Transverse colon (tissue), 4 donors: ENCODE measurements around the gene VAV2. TPM values are rescaled to one million over a fixed set of nuclear protein-coding genes. Genes with fewer than 3 reads are reported as not detected.

Experiments
- DNase-seq: peaks from one replicate; pipeline ENCODE4 v3.0.0-alpha.2; 2019
- H3K27ac ChIP-seq, 4 donors: fragments of 200-600 bp; sonication (generic); 2 replicates each; pipeline ENCODE4 v1.5.1; 2016 to 2018; ENCODE audit warnings: inconsistent platforms in 4 of 4
- H3K27me3 ChIP-seq: fragments of 200-600 bp; sonication (generic); 2 replicates; pipeline ENCODE4 v1.5.1; 2017; ENCODE audit warnings: inconsistent platforms
- H3K36me3 ChIP-seq, 4 donors: fragments of 200-600 bp; sonication (generic); 2 replicates each; pipeline ENCODE4 v1.5.1; 2017 to 2019; ENCODE audit warnings: inconsistent platforms in 4 of 4
- H3K4me1 ChIP-seq, 4 donors: fragments of 200-600 bp; sonication (generic); 2 replicates each; pipeline ENCODE4 v1.5.1; 2017 to 2020; ENCODE audit warnings: inconsistent platforms in 4 of 4
- H3K4me3 ChIP-seq, 4 donors: fragments of 200-600 bp; sonication (generic); 1 replicate in 1 of 4; 2 replicates in 3 of 4; pipeline versions ENCODE4 v1.5.1 to v1.6.1; 2017 to 2019; ENCODE audit warnings: inconsistent platforms in 4 of 4
- H3K9me3 ChIP-seq, 2 donors: fragments of 200-600 bp; sonication (generic); 2 replicates each; pipeline ENCODE4 v1.5.1; 2017 to 2019; ENCODE audit warnings: inconsistent platforms in 2 of 2
- EP300 ChIP-seq: sonication (generic); formaldehyde crosslinking; IDR thresholded peaks from one replicate; pipeline ENCODE4 v1.6.1; 2017; ENCODE audit warnings: antibody characterized with exemption, low read depth
- POLR2A ChIP-seq: fragments of 450-650 bp; IDR thresholded peaks from one replicate; pipeline ENCODE4 v1.6.1; 2016; ENCODE audit warnings: antibody characterized with exemption, mild to moderate bottlenecking, moderate library complexity
- POLR2AphosphoS5 ChIP-seq, 3 donors: sonication (generic); formaldehyde crosslinking; IDR thresholded peaks; one replicate each; pipeline ENCODE4 v1.6.1; 2016; ENCODE audit warnings: antibody characterized with exemption in 3 of 3
- WGBS, 2 donors: methylation state at CpG; one replicate each; pipeline ENCODE4 v1.1.5; 2018; ENCODE audit warnings: low coverage in 1 of 2; 5-methylcytosine and 5-hydroxymethylcytosine counted together
- in situ Hi-C, 4 donors: fragments of 200-750 bp; cut with MboI; loops; one replicate each; pipeline versions ENCODE4 v1.15.0 to v1.15.1; 2017; ENCODE audit warnings: low sequenced_read_pairs in 3 of 4, low pct_ligation_motif_present in 1 of 4, low pct_unique_long_range_greater_than_20kb in 1 of 4
- intact Hi-C: fragments of 100-400 bp; cut with DNase I; formaldehyde crosslinking; loops from one replicate; pipeline ENCODE4 v1.15.1; 2023; ENCODE audit warnings: low total_unique reads
- total RNA-seq, 4 donors: library from RNA; depleted of rRNA; stranded (reverse); fragments of >200 nt; gene quantifications; one replicate each; pipeline ENCODE4 v1.1.0, GENCODE V29; 2016
- TF ChIP-seq, protein P1 (sequence below), 5 experiments: fragments of 200-600 bp in 3 of 5; fragments of 450-650 bp in 2 of 5; sonication (generic) in 3 of 5; IDR thresholded peaks; 1 replicate in 2 of 5; 2 replicates in 3 of 5; pipeline ENCODE4 v1.5.1; 2016 to 2017; ENCODE audit warnings: antibody characterized with exemption in 5 of 5, inconsistent platforms in 3 of 5, mild to moderate bottlenecking in 2 of 5, moderate library complexity in 1 of 5

VAV2 gene
- total RNA-seq, 4 donors from 2014 or later: 8.2 to 52.4 (median 24.5) TPM

DNA sequence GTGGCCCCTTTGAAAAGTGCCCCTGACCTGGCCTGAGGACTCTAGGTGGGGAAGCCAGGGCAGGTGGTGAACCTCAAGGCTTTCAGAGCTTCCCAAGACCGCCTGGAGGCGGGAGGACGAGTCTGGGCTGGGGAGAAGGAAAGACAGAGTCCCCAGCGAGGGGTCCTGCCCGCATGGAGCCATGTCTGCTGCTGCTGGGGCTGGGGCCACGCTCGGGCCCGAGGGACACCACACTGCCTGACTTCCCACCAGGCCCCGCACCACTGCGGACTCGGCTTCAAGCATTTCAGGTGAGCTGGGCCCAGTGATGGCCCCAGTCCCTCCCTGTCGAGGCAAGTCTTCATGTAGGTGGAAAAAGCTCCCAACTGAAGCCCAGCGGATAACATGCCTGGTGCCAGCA is 191.9 kb downstream of the VAV2 start:
- no peak overlapping the region for H3K4me3 ChIP-seq
- no peaks in the 10 kb centered on the region for H3K9me3 ChIP-seq
- H3K27ac ChIP-seq: no peak overlapping the region
- no peak for DNase-seq
- no peaks in the 10 kb centered on the region for H3K4me1 ChIP-seq
- TF ChIP-seq, protein P1, sequence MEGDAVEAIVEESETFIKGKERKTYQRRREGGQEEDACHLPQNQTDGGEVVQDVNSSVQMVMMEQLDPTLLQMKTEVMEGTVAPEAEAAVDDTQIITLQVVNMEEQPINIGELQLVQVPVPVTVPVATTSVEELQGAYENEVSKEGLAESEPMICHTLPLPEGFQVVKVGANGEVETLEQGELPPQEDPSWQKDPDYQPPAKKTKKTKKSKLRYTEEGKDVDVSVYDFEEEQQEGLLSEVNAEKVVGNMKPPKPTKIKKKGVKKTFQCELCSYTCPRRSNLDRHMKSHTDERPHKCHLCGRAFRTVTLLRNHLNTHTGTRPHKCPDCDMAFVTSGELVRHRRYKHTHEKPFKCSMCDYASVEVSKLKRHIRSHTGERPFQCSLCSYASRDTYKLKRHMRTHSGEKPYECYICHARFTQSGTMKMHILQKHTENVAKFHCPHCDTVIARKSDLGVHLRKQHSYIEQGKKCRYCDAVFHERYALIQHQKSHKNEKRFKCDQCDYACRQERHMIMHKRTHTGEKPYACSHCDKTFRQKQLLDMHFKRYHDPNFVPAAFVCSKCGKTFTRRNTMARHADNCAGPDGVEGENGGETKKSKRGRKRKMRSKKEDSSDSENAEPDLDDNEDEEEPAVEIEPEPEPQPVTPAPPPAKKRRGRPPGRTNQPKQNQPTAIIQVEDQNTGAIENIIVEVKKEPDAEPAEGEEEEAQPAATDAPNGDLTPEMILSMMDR (IDR thresholded peaks at IDR 0.05): no peak
- TF ChIP-seq POLR2AphosphoS5 (IDR thresholded peaks at IDR 0.05): no peak
- no peak for TF ChIP-seq POLR2A
- in situ Hi-C loops: loop anchor here in 1 of 4 donors (10.0 kb wide), 1 partner anchor 205 kb away; no protein-coding TSS in a partner anchor
- intact Hi-C loops: no loop called here
- WGBS, 2 donors: 94% methylated on average over 13 of the region's 13 CpGs; no CpG with 5 or more reads in 1 of the 2 donors
- H3K27me3 ChIP-seq: no peaks in the 10 kb centered on the region
- H3K36me3 ChIP-seq: no peaks in the 10 kb centered on the region

DNA sequence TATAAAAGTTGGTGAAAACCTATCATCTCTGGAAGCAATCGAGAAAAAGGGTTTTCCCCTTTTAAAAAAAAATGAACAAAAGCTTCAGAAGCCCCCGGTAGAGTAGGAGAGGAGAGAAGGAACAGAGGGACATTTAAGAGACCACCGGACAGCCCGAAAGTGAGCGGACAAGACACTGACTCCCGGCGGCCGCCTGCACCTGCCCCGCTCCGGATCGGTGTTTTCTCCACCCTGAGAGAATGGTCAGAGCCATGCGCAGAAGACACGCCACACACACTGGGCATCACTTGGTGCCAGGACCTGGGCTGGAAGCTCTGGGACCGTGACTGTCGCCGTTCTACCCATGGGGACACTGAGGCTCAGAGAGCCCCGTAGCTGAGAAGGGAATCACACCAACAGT is 192.4 kb downstream of the VAV2 start:
- no peak for DNase-seq
- Histone ChIP-seq H3K4me3 (no peak overlapping the region), H3K27me3 (no peaks in the 10 kb centered on the region), H3K9me3 (no peaks in the 10 kb centered on the region), H3K4me1 (no peaks in the 10 kb centered on the region), H3K36me3 (no peaks in the 10 kb centered on the region), H3K27ac (no peak overlapping the region)
- 92 to 94% methylated on average over 8 to 17 of the region's 17 CpGs for WGBS, 2 donors
- no peak for TF ChIP-seq POLR2AphosphoS5 (IDR thresholded peaks at IDR 0.05)
- TF ChIP-seq POLR2A: no peak
- no peak for TF ChIP-seq EP300
- TF ChIP-seq, protein P1 (IDR thresholded peaks at IDR 0.05): no peak
- in situ Hi-C loops (loop anchor here in 3 of 4 donors (10.0 to 25.0 kb wide), 2 partner anchors 205 to 313 kb away; no protein-coding TSS in a partner anchor), intact Hi-C loops (loop anchor here (10.0 kb wide), 1 partner anchor 295 kb away; no protein-coding TSS in a partner anchor)

DNA sequence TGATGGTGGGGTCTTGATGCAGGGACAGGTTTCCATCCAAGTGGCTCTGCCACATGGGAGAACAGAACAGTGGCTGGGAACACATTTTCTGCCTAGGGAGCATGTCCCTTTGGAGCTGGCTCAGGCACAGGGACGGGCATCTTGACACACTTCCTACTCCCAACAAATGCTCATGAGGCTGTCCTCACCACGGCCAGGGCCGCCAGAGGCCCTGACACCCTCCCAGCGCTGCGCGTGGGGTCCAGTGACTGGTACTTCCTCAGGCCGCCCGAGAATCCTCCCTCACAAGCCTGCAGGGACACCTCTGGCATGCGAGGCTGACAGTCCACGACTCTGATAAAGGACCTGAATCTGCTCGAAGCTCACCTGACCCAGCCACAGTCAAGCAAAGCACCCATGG is 193.0 kb downstream of the VAV2 start:
- TF ChIP-seq, protein P1 (IDR thresholded peaks at IDR 0.05): no peak
- no peak for TF ChIP-seq POLR2A
- TF ChIP-seq POLR2AphosphoS5 (IDR thresholded peaks at IDR 0.05): no peak
- no peak for TF ChIP-seq EP300
- Histone ChIP-seq H3K4me1 (no peaks in the 10 kb centered on the region), H3K27me3 (no peaks in the 10 kb centered on the region), H3K36me3 (no peaks in the 10 kb centered on the region), H3K4me3 (no peak overlapping the region), H3K9me3 (no peaks in the 10 kb centered on the region), H3K27ac (no peak overlapping the region)
- no peak for DNase-seq
- in situ Hi-C loops: loop anchor here in 2 of 4 donors (25.0 kb wide), 1 partner anchor 313 kb away; no protein-coding TSS in a partner anchor
- intact Hi-C loops: loop anchor here (10.0 kb wide), 1 partner anchor 296 kb away; no protein-coding TSS in a partner anchor
- WGBS, 2 donors: 92% methylated on average over 5 of the region's 11 CpGs; no CpG with 5 or more reads in 1 of the 2 donors

DNA sequence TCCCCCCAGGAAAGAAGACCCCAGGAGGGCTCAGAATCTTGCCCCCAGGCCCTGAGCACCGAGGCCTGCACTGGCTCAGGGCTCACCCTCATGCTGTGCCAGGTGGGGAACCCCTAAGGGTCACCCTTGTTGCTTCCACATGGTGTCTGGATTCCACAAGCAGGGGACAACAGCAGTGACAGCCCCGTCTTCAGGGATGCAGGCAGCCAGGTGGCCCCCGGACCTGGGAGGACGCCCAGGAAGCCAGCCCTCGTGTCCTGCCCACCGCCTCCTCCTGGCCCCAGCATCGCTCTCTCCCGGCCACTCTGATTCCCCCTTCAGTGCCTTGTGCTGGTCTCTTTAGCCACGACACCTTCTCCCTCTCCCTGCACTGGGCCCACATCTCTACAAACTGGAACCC is 194.0 kb downstream of the VAV2 start:
- Histone ChIP-seq H3K4me3 (no peak overlapping the region), H3K9me3 (no peaks in the 10 kb centered on the region), H3K36me3 (no peaks in the 10 kb centered on the region), H3K27me3 (no peaks in the 10 kb centered on the region), H3K27ac (no peak overlapping the region), H3K4me1 (peaks cover 0 to 4% (median 3%) of the 10 kb centered on the region in 4 donors)
- in situ Hi-C loops (loop anchor here in 2 of 4 donors (25.0 kb wide), 1 partner anchor 314 kb away; no protein-coding TSS in a partner anchor), intact Hi-C loops (loop anchor here (10.0 kb wide), 1 partner anchor 297 kb away; no protein-coding TSS in a partner anchor)
- DNase-seq: no peak
- TF ChIP-seq EP300 (no peak), POLR2A (no peak), POLR2AphosphoS5 (IDR thresholded peaks at IDR 0.05) (no peak)
- TF ChIP-seq, protein P1 (IDR thresholded peaks at IDR 0.05): no peak
- WGBS, 2 donors: 94% methylated on average over 9 of the region's 9 CpGs; no CpG with 5 or more reads in 1 of the 2 donors
